A549 (cell line): ENCODE results near the gene KDM4B. TPM values are rescaled to one million over a fixed set of nuclear protein-coding genes. Genes with fewer than 3 reads are reported as not detected.

Source experiments
- ATAC-seq, 2 experiments: fragments of 200-7000 bp in 1 of 2; fragments of >200 bp in 1 of 2; cut with Nextera tagmentation in 1 of 2; cut with Tn5 transposase in 1 of 2; 3 replicates each; pipeline versions ENCODE4 v1.8.0 to v1.9.1; 2018 to 2020; ENCODE audit warnings: mild to moderate bottlenecking in 1 of 2, moderate library complexity in 1 of 2
- CTCF ChIA-PET: fragments of 300-600 bp; sonication (Branson Sonifier 250); formaldehyde crosslinking; extraction: SDS; loops from one replicate; lab custom pipeline; 2021; ENCODE audit warnings: antibody characterized with exemption, inconsistent platforms; lab: Yijun Ruan, JAX
- POLR2A ChIA-PET: fragments of 350-600 bp; formaldehyde crosslinking; extraction: SDS; loops from one replicate; lab custom pipeline; 2021; ENCODE audit warnings: antibody characterized with exemption, inconsistent platforms; lab: Yijun Ruan, JAX
- DNase-seq, 2 experiments: peaks; one replicate each; pipeline versions ENCODE4 v3.0.0 to v3.0.0-alpha.2; 2011 to 2016; ENCODE audit warnings: low read depth in 1 of 2, low spot score in 1 of 2
- FAIRE-seq: peaks from 2 replicates; lab custom pipeline; 2011; peaks lifted over from hg19 to GRCh38; lab: Jason Lieb, UNC
- H3K27ac ChIP-seq, 2 experiments: fragments of >200 bp; sonication (Bioruptor Twin); formaldehyde crosslinking; 3 replicates each; pipeline ENCODE4 v1.5.1; 2016 to 2017
- H3K4me1 ChIP-seq: fragments of >200 bp; sonication (Bioruptor Twin); formaldehyde crosslinking; 3 replicates; pipeline ENCODE4 v1.6.1; 2016
- H3K4me2 ChIP-seq: fragments of >200 bp; sonication (Bioruptor Twin); formaldehyde crosslinking; 3 replicates; pipeline ENCODE4 v1.6.1; 2016
- H3K4me3 ChIP-seq: fragments of >200 bp; sonication (Bioruptor Twin); formaldehyde crosslinking; 3 replicates; pipeline ENCODE4 v1.5.1; 2016
- H3K9me3 ChIP-seq: fragments of >200 bp; sonication (Bioruptor Twin); formaldehyde crosslinking; 3 replicates; pipeline ENCODE4 v1.6.1; 2016
- BHLHE40 ChIP-seq: IDR thresholded peaks from 2 replicates; pipeline ENCODE4 v1.6.1; 2012; ENCODE audit warnings: low read depth, low read length, inconsistent platforms
- CBX2 ChIP-seq: fragments of 200-600 bp; sonication (generic); IDR thresholded peaks from 2 replicates; pipeline ENCODE4 v1.6.1; 2016; ENCODE audit warnings: low read depth, mild to moderate bottlenecking, borderline replicate concordance
- CEBPB ChIP-seq, 2 experiments: fragments of >200 bp in 1 of 2; sonication (Bioruptor Twin) in 1 of 2; formaldehyde crosslinking in 1 of 2; IDR thresholded peaks; 2 replicates each; pipeline ENCODE4 v1.6.1; 2012 to 2016
- CHD2 ChIP-seq: fragments of 150-350 bp; IDR thresholded peaks from 2 replicates; pipeline ENCODE4 v1.6.1; 2014; ENCODE audit warnings: low read length; ENCODE audit not compliant: partially characterized antibody
- ESRRA ChIP-seq: fragments of 150-350 bp; IDR thresholded peaks from 2 replicates; pipeline ENCODE4 v1.6.1; 2014; ENCODE audit warnings: mild to moderate bottlenecking, low read length, borderline replicate concordance
- FOSB ChIP-seq: fragments of 250-450 bp; sonication (Bioruptor Pico); IDR thresholded peaks from 2 replicates; pipeline ENCODE4 v1.5.0; 2020; ENCODE audit warnings: mild to moderate bottlenecking, moderate library complexity
- FOSL2 ChIP-seq, 2 experiments: fragments of 450-650 bp in 1 of 2; fragments of >200 bp in 1 of 2; sonication (Bioruptor Twin) in 1 of 2; formaldehyde crosslinking; IDR thresholded peaks; 2 replicates each; pipeline versions ENCODE4 v1.5.0 to v1.6.1; 2016 to 2020; ENCODE audit warnings: mild to moderate bottlenecking in 1 of 2, moderate library complexity in 1 of 2
- HDAC2 ChIP-seq: fragments of 200-600 bp; sonication (generic); IDR thresholded peaks from 2 replicates; pipeline ENCODE4 v1.6.1; 2016
- HOXB13 ChIP-seq: fragments of 250-450 bp; sonication (Bioruptor Pico); IDR thresholded peaks from 2 replicates; pipeline ENCODE4 v1.5.0; 2020; ENCODE audit warnings: low read depth, mild to moderate bottlenecking, moderate library complexity
- HOXB5 ChIP-seq: fragments of 250-450 bp; sonication (Bioruptor Pico); IDR thresholded peaks from 2 replicates; pipeline ENCODE4 v1.5.0; 2020; ENCODE audit warnings: mild to moderate bottlenecking, moderate library complexity
- JUNB ChIP-seq: fragments of >200 bp; sonication (Bioruptor Twin); formaldehyde crosslinking; IDR thresholded peaks from 2 replicates; pipeline ENCODE4 v1.6.1; 2016
- KDM1A ChIP-seq: fragments of 200-600 bp; sonication (generic); IDR thresholded peaks from 2 replicates; pipeline ENCODE4 v1.6.1; 2016; ENCODE audit warnings: low read depth, mild to moderate bottlenecking
- MYC ChIP-seq: IDR thresholded peaks from 2 replicates; pipeline ENCODE4 v1.6.1; 2012; ENCODE audit warnings: mild to moderate bottlenecking, inconsistent platforms, low read length, improper control_type of control experiment, borderline replicate concordance
- NFE2L2 ChIP-seq: fragments of 150-350 bp; conservative IDR thresholded peaks from 2 replicates; pipeline ENCODE4 v1.6.1; 2014; ENCODE audit warnings: low read length
- NPAS2 ChIP-seq: fragments of 250-450 bp; sonication (Bioruptor Pico); IDR thresholded peaks from 2 replicates; pipeline ENCODE4 v1.8.0; 2022; ENCODE audit warnings: mild to moderate bottlenecking, moderate library complexity, borderline replicate concordance
- NR3C1 ChIP-seq: fragments of >200 bp; sonication (Bioruptor Twin); formaldehyde crosslinking; IDR thresholded peaks from 3 replicates; pipeline ENCODE4 v1.6.1; 2017
- POLR2A ChIP-seq: IDR thresholded peaks from 2 replicates; pipeline ENCODE4 v1.6.1; 2012; ENCODE audit warnings: mild to moderate bottlenecking, low read length
- POLR2AphosphoS2 ChIP-seq: conservative IDR thresholded peaks from 2 replicates; pipeline ENCODE4 v1.6.1; 2012; ENCODE audit warnings: low read length, improper control_type of control experiment, inconsistent platforms
- RNF2 ChIP-seq: fragments of 200-600 bp; sonication (generic); IDR thresholded peaks from 2 replicates; pipeline ENCODE4 v1.6.1; 2016; ENCODE audit warnings: low read depth, mild to moderate bottlenecking, antibody characterized with exemption, moderate library complexity, borderline replicate concordance
- SMC3 ChIP-seq: fragments of >200 bp; sonication (Bioruptor Twin); formaldehyde crosslinking; IDR thresholded peaks from 3 replicates; pipeline ENCODE4 v1.6.1; 2018; ENCODE audit warnings: inconsistent platforms
- TFCP2L1 ChIP-seq: fragments of 250-450 bp; sonication (Bioruptor Pico); IDR thresholded peaks from 2 replicates; pipeline ENCODE4 v1.5.0; 2021; ENCODE audit warnings: mild to moderate bottlenecking
- TP53 ChIP-seq: fragments of 250-450 bp; sonication (Bioruptor Pico); IDR thresholded peaks from 2 replicates; pipeline ENCODE4 v1.5.0; 2021; ENCODE audit warnings: mild to moderate bottlenecking, moderate library complexity
- ZFP36 ChIP-seq: fragments of 450-650 bp; IDR thresholded peaks from 2 replicates; pipeline ENCODE4 v1.6.1; 2014; ENCODE audit warnings: borderline replicate concordance; ENCODE audit not compliant: partially characterized antibody
- WGBS: methylation state at CpG from one replicate; pipeline ENCODE4 v1.1.6; 2017; ENCODE audit errors: missing lambda C conversion rate; 5-methylcytosine and 5-hydroxymethylcytosine counted together
- polyA plus RNA-seq, 4 experiments: library from polyadenylated mRNA; depleted of rRNA in 3 of 4; stranded (reverse); fragments of >200 nt; fragmentation: RNase III in 1 of 4; extraction: RNeasy Plus Mini Kit Qiagen cat#74134 plus additional on column Dnase treatment in 1 of 4; gene quantifications; 2 replicates in 3 of 4; 3 replicates in 1 of 4; pipeline ENCODE4 v1.2.3, GENCODE V29; 2011 to 2017
- TF ChIP-seq, protein P1 (sequence below): fragments of 250-450 bp; sonication (Bioruptor Pico); IDR thresholded peaks from 2 replicates; pipeline ENCODE4 v1.5.0; 2021; ENCODE audit warnings: mild to moderate bottlenecking, moderate library complexity, borderline replicate concordance
- TF ChIP-seq, protein P2 (sequence below): IDR thresholded peaks from 2 replicates; pipeline ENCODE4 v1.6.1; 2012

The KDM4B gene
- polyA plus RNA-seq, 2 of the 4 experiments (the other 2 are of a cell fraction), result 3.0 to 4.6 TPM

DNA sequence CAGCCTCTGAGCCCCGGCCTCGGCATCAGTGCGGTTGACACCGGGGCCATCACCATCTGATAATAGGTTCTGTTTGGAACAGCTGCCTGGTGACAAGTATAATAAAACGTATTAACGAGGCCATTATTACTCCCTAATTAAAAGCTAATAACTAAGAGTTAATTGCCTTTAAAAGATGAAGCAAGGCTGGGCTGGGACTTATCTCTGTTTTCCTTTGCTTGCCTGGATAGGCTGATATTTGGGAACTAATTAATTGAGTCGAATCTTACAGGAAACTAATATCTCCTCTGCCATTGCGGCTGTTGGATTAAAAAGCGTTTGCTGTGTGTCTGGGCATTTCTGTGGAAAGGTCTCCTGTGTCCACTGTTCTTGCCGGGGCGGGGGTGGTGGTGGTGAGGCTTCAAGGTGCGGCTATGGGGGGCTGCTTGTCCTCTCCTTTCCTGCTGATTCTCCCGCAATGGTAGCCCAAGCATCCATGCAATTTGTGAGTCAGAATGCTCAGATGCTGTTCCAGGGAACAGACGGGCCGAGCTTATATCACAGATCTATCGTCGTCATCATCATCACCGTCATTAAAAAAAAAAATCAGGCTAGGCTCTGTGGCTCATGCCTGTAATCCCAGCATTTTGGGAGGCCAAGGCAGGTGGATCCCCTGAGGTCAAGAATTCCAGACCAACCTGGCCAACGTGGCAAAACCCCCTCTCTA is 209.0 kb downstream of the KDM4B start:
- ChIA-PET POLR2A (no interaction called here), CTCF (interaction anchor here (1.0 kb wide), 1 partner anchor 139 kb away, joined by 3 read pairs; no protein-coding TSS in a partner anchor)
- H3K27ac ChIP-seq, result peak overlapping the region; percentile 42 to 89
- H3K4me2 ChIP-seq, result no peak overlapping the region
- ATAC-seq, result no peak
- H3K4me1 ChIP-seq, result peaks cover 31% of the 10 kb centered on the region
- H3K9me3 ChIP-seq, result 0 out of 3 replicates have a peak, but pooled peaks cover 2% of the 10 kb centered on the region
- DNase-seq, result no peak
- FAIRE-seq, result no peak
- WGBS, result 83% methylated on average over 16 of the region's 19 CpGs
- no peak overlapping the region for H3K4me3 ChIP-seq
- TF ChIP-seq POLR2AphosphoS2 (no peak), MYC (no peak), BHLHE40 (no peak), FOSL2 (IDR thresholded peaks at IDR 0.05) (no peak), FOSL2 (CRISPR knock-in tag; IDR thresholded peaks at IDR 0.05) (no peak), SMC3 (no peak), NPAS2 (CRISPR knock-in tag) (no peak)
- TF ChIP-seq, protein P1, sequence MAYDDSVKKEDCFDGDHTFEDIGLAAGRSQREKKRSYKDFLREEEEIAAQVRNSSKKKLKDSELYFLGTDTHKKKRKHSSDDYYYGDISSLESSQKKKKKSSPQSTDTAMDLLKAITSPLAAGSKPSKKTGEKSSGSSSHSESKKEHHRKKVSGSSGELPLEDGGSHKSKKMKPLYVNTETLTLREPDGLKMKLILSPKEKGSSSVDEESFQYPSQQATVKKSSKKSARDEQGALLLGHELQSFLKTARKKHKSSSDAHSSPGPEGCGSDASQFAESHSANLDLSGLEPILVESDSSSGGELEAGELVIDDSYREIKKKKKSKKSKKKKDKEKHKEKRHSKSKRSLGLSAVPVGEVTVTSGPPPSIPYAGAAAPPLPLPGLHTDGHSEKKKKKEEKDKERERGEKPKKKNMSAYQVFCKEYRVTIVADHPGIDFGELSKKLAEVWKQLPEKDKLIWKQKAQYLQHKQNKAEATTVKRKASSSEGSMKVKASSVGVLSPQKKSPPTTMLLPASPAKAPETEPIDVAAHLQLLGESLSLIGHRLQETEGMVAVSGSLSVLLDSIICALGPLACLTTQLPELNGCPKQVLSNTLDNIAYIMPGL (CRISPR knock-in tag), result no peak
- TF ChIP-seq, protein P2, sequence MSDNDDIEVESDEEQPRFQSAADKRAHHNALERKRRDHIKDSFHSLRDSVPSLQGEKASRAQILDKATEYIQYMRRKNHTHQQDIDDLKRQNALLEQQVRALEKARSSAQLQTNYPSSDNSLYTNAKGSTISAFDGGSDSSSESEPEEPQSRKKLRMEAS, result no peak

DNA sequence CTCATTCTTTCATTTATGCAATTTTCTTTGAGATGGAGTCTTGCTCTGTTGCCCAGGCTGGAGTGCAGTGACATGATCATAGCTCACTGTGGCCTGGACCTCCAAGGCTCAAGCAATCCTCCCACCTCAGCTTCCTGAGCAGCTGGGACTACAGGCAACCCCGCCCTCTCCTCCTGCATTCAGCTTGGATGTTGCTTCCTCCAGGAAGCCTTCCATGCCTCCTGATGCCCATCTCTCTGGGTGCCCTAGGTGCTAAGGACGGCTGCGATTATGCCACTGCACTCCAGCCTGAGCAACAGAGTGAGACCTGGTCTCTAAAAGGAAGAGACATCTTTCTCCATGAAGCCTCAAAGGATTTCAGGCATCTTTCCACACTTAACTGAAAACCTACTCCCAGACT is 209.9 kb downstream of the KDM4B start:
- CTCF ChIA-PET, result interaction anchor here (0.7 to 1.2 kb wide), 3 partner anchors 8 to 130 kb away, joined by 3 read pairs; no protein-coding TSS in a partner anchor
- ATAC-seq (no peak), DNase-seq (no peak), FAIRE-seq (no peak)
- TF ChIP-seq ZFP36 (peak; percentile 81), SMC3 (no peak), CBX2 (no peak), HOXB13 (CRISPR knock-in tag) (no peak), NFE2L2 (no peak)
- Histone ChIP-seq H3K9me3 (0 out of 3 replicates have a peak, but pooled peaks cover 2% of the 10 kb centered on the region), H3K4me3 (no peak overlapping the region), H3K27ac (peak overlapping the region in 1 of 2 experiments; percentile 89; a peak in 3 of 6 replicates), H3K4me1 (peaks cover 23% of the 10 kb centered on the region), H3K4me2 (no peak overlapping the region)
- 96% methylated on average over 3 of the region's 3 CpGs for WGBS
- POLR2A ChIA-PET, result no interaction called here

DNA sequence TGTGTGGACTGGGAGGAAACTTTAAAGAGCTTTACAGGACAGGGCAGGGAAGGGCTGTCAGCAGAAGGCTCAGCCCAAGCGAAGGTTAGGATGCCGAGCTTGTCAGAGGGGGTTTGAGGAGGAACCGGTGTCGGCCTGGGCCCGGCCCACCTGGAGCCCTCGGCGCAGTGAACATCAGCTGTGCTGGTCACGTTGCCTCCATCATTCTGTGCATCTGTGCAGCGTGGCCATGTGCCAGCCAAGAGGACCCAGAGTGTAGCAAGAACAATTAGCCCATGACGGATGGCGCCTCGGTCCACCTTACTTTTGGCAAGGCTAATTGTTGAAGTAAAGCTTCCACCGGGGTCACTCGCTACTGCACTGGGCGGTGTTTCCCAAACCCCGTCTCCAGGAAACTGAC is 210.3 kb downstream of the KDM4B start:
- no peak for ATAC-seq
- CTCF ChIA-PET, result interaction anchor here (0.7 to 1.2 kb wide), 3 partner anchors 8 to 131 kb away, joined by 3 read pairs; no protein-coding TSS in a partner anchor
- POLR2A ChIA-PET, result no interaction called here

More for the DNA sequence above, 210.3 kb downstream of the KDM4B start:
- WGBS, result 100% methylated on average over 11 of the region's 16 CpGs
- Histone ChIP-seq H3K27ac (peak overlapping the region in 1 of 2 experiments; percentile 89; a peak in 3 of 6 replicates), H3K9me3 (0 out of 3 replicates have a peak, but pooled peaks cover 2% of the 10 kb centered on the region), H3K4me2 (no peak overlapping the region), H3K4me1 (peaks cover 18% of the 10 kb centered on the region), H3K4me3 (no peak overlapping the region)
- TF ChIP-seq NR3C1 (no peak), RNF2 (no peak), CEBPB (IDR thresholded peaks at IDR 0.05) (no peak), TP53 (CRISPR knock-in tag) (no peak), HDAC2 (no peak), HOXB5 (CRISPR knock-in tag) (no peak), KDM1A (no peak), FOSB (CRISPR knock-in tag) (no peak), POLR2A (no peak), CHD2 (no peak), TFCP2L1 (CRISPR knock-in tag) (no peak), JUNB (no peak), ESRRA (no peak)
- DNase-seq, result no peak
- FAIRE-seq, result no peak
